HEK293T (cell line): ENCODE data around the gene ARHGEF1.

Experiments
- CTCF ChIA-PET: fragments of 350-600 bp; formaldehyde crosslinking; extraction: SDS; loops from one replicate; lab custom pipeline; 2021; ENCODE audit warnings: antibody characterized with exemption, inconsistent platforms; lab: Yijun Ruan, JAX
- POLR2A ChIA-PET: fragments of 350-600 bp; formaldehyde crosslinking; extraction: SDS; loops from one replicate; lab custom pipeline; 2020; ENCODE audit warnings: antibody characterized with exemption, inconsistent platforms; lab: Yijun Ruan, JAX
- DNase-seq: peaks from one replicate; pipeline ENCODE4 v3.0.0; 2012; ENCODE audit warnings: mixed read lengths; ENCODE audit errors: extremely low spot score
- ARNT ChIP-seq: fragments of 450-650 bp; IDR thresholded peaks from 2 replicates; pipeline ENCODE4 v1.6.1; 2017; ENCODE audit warnings: mild to moderate bottlenecking
- BHLHE40 ChIP-seq: fragments of 450-650 bp; IDR thresholded peaks from 2 replicates; pipeline ENCODE4 v1.6.1; 2016; ENCODE audit warnings: mild to moderate bottlenecking, moderate library complexity, borderline replicate concordance
- CTBP1 ChIP-seq: fragments of 450-650 bp; IDR thresholded peaks from 2 replicates; pipeline ENCODE4 v1.6.1; 2016; ENCODE audit warnings: borderline replicate concordance
- ELF4 ChIP-seq: fragments of 450-650 bp; IDR thresholded peaks from 2 replicates; pipeline ENCODE4 v1.6.1; 2017; ENCODE audit warnings: antibody characterized with exemption
- FOXA1 ChIP-seq: fragments of 450-650 bp; IDR thresholded peaks from 2 replicates; pipeline ENCODE4 v1.6.1; 2016; ENCODE audit warnings: mild to moderate bottlenecking
- FOXK2 ChIP-seq: fragments of 450-650 bp; IDR thresholded peaks from 2 replicates; pipeline ENCODE4 v1.6.1; 2016; ENCODE audit warnings: mild to moderate bottlenecking
- FOXM1 ChIP-seq: fragments of 450-650 bp; IDR thresholded peaks from 2 replicates; pipeline ENCODE4 v1.6.1; 2017; ENCODE audit warnings: mild to moderate bottlenecking, borderline replicate concordance
- HDGF ChIP-seq: fragments of 450-650 bp; IDR thresholded peaks from 2 replicates; pipeline ENCODE4 v1.6.1; 2017; ENCODE audit warnings: antibody characterized with exemption, borderline replicate concordance
- L3MBTL2 ChIP-seq: fragments of 450-650 bp; conservative IDR thresholded peaks from 2 replicates; pipeline ENCODE4 v1.6.1; 2016; ENCODE audit warnings: mild to moderate bottlenecking
- LEF1 ChIP-seq: fragments of 450-650 bp; IDR thresholded peaks from 2 replicates; pipeline ENCODE4 v1.6.1; 2017; ENCODE audit warnings: mild to moderate bottlenecking, borderline replicate concordance
- NFRKB ChIP-seq: fragments of 450-650 bp; IDR thresholded peaks from 2 replicates; pipeline ENCODE4 v1.6.1; 2016; ENCODE audit warnings: mild to moderate bottlenecking, moderate library complexity
- SP1 ChIP-seq: fragments of 450-650 bp; IDR thresholded peaks from 2 replicates; pipeline ENCODE4 v1.6.1; 2017
- SUZ12 ChIP-seq: fragments of 450-650 bp; IDR thresholded peaks from 2 replicates; pipeline ENCODE4 v1.6.1; 2016; ENCODE audit warnings: mild to moderate bottlenecking
- TARDBP ChIP-seq: fragments of 450-650 bp; IDR thresholded peaks from 2 replicates; pipeline ENCODE4 v1.6.1; 2016
- ZNF384 ChIP-seq: fragments of 450-650 bp; IDR thresholded peaks from 2 replicates; pipeline ENCODE4 v1.6.1; 2016
- TF ChIP-seq, protein P1 (sequence below): fragments of 450-650 bp; IDR thresholded peaks from 2 replicates; pipeline ENCODE4 v1.6.1; 2016

Gene ARHGEF1

GRCh38 chr19:41892173-41892902 lies 9.4 kb downstream of the ARHGEF1 start:
- ChIA-PET CTCF (no interaction called here), POLR2A (interaction anchor here (1.1 to 1.2 kb wide), 2 partner anchors 8 to 11 kb away, joined by 3 to 5 read pairs; no protein-coding TSS in a partner anchor)
- TF ChIP-seq FOXA1 (no peak), L3MBTL2 (no peak), ARNT (no peak), ELF4 (no peak), ZNF384 (no peak), SUZ12 (no peak), NFRKB (no peak), SP1 (no peak), FOXK2 (no peak), LEF1 (no peak), FOXM1 (no peak), HDGF (no peak), BHLHE40 (no peak), TARDBP (no peak), CTBP1 (no peak)
- TF ChIP-seq, protein P1, sequence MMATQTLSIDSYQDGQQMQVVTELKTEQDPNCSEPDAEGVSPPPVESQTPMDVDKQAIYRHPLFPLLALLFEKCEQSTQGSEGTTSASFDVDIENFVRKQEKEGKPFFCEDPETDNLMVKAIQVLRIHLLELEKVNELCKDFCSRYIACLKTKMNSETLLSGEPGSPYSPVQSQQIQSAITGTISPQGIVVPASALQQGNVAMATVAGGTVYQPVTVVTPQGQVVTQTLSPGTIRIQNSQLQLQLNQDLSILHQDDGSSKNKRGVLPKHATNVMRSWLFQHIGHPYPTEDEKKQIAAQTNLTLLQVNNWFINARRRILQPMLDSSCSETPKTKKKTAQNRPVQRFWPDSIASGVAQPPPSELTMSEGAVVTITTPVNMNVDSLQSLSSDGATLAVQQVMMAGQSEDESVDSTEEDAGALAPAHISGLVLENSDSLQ = no peak
- no peak for DNase-seq

DNA sequence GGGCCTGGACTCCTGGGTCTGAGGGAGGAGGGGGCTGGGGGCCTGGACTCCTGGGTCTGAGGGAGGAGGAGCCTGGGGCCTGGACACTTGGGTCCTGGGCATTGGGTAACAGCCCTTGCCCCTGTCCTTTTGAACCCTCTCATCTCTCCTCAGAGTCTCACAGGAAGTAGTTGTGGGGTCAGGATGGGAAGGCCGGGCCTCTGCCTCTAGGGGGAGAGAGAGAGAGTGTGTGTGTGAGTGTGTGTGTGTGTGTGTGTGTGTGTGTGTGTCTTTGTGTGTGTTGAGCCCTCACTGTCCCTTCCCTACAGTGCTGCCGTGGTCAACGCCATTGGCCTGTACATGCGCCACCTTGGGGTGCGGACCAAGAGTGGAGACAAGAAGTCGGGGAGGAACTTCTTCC lies 10.9 kb downstream of the ARHGEF1 start:
- CTCF ChIA-PET = no interaction called here
- POLR2A ChIA-PET = no interaction called here
- DNase-seq = peak; percentile 42
- TF ChIP-seq LEF1 (no peak), FOXA1 (no peak), CTBP1 (no peak), FOXM1 (no peak), NFRKB (no peak), L3MBTL2 (no peak), HDGF (no peak), FOXK2 (no peak), ARNT (no peak), BHLHE40 (no peak), TARDBP (no peak), SUZ12 (no peak), ELF4 (no peak), ZNF384 (no peak)
- TF ChIP-seq, protein P1 = no peak

GRCh38 chr19:41894350-41894749 lies 11.4 kb downstream of the ARHGEF1 start:
- ChIA-PET CTCF (no interaction called here), POLR2A (no interaction called here)
- TF ChIP-seq NFRKB = no peak
- no peak for TF ChIP-seq FOXM1
- TF ChIP-seq FOXK2 = no peak
- TF ChIP-seq BHLHE40 = no peak
- TF ChIP-seq CTBP1 = no peak
- no peak for TF ChIP-seq ZNF384
- no peak for TF ChIP-seq SUZ12
- no peak for TF ChIP-seq FOXA1
- TF ChIP-seq ELF4 = no peak
- TF ChIP-seq L3MBTL2 = no peak
- TF ChIP-seq HDGF = no peak
- TF ChIP-seq LEF1 = no peak
- no peak for TF ChIP-seq SP1
- TF ChIP-seq ARNT = no peak
- no peak for TF ChIP-seq TARDBP
- TF ChIP-seq, protein P1 = no peak
- no peak for DNase-seq

DNA sequence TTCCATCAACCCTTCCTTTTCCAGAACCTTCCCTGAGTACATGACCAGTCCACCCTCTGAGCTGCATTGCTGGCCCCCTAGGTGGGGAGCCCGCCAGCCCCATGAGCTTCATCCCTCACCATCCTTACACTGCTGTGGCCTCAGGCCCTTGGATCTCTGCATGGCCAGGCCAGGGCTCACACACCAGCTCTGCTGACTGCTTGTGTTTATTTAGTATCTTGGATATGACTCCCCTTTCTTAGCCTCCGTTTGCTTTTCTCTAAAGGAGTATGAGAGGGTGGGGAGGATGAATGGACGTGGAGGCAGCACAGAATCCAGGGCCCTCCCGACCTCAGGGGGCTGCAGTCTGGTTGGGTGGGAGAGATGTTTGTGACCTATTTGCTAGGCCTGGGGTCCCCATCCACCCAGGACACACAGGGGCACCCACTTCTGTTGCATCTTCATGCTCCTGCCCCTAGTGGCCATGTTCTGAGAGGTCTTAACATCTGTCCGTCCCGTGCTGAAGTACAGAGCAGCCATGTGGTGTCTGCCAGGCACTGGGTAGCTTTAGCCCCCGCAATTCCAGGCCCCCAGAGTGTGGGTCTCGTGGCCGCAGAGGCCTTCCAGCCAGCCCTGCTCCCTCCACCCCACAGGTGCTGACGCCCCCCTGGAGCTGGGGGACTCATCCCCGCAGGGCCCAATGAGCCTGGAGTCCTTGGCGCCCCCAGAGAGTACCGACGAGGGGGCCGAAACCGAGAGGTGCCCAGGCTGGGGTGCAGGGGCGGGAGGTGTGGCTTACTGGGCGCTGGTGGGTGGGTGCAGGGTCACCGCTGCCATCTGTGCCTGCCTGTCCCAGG lies 13.0 kb downstream of the ARHGEF1 start:
- DNase-seq = no peak
- TF ChIP-seq LEF1 = no peak
- TF ChIP-seq NFRKB = no peak
- TF ChIP-seq SP1 = no peak
- no peak for TF ChIP-seq FOXK2
- no peak for TF ChIP-seq TARDBP
- POLR2A ChIA-PET = no interaction called here
- CTCF ChIA-PET = no interaction called here

DNA sequence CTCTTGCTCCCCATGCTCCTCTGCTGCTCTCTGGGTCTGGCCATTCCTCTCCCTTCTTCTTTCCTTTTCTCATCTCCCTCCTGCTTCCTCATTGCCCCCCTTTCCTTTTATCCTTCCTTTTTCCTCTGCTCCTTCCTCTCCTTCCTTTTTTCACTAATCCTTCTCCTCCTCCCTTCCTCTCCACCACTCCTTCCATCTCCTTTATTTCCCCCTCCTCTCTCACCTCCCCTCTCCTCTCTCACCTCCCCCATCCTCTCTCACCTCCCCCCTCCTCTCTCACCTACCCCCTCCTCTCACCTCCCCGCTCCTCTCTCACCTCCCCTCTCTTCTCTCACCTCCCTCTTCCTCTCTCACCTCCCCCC lies 13.6 kb downstream of the ARHGEF1 start:
- POLR2A ChIA-PET = no interaction called here
- CTCF ChIA-PET = no interaction called here
- TF ChIP-seq FOXM1 = no peak
- no peak for TF ChIP-seq FOXK2
- no peak for TF ChIP-seq SP1
- TF ChIP-seq SUZ12 = no peak
- no peak for TF ChIP-seq NFRKB
- TF ChIP-seq LEF1 = no peak
- TF ChIP-seq TARDBP = no peak
- TF ChIP-seq L3MBTL2 = no peak
- TF ChIP-seq HDGF = no peak
- no peak for TF ChIP-seq CTBP1
- TF ChIP-seq, protein P1 = no peak
- TF ChIP-seq ELF4 = no peak
- TF ChIP-seq ARNT = no peak
- no peak for TF ChIP-seq FOXA1
- no peak for TF ChIP-seq ZNF384
- no peak for TF ChIP-seq BHLHE40
- DNase-seq = no peak
